Astrocyte (in vitro differentiated cells and primary cell): ENCODE data around the gene MXRA7.
"Not testable (repeated sequence)": the region's sequence is repeated elsewhere in the genome, so short reads cannot be mapped to it uniquely, and the experiment has no call there.

Experiments used
- CTCF ChIP-seq: IDR thresholded peaks from 2 replicates; pipeline ENCODE4 v1.5.1; 2011; ENCODE audit warnings: low read depth, mild to moderate bottlenecking, inconsistent platforms, low read length, moderate library complexity; ENCODE audit not compliant: insufficient read depth
- EZH2 ChIP-seq: IDR thresholded peaks from 2 replicates; pipeline ENCODE4 v1.6.1; 2012; ENCODE audit warnings: mild to moderate bottlenecking, low read length, inconsistent platforms; ENCODE audit not compliant: insufficient read depth

- not testable (repeated sequence) for TF ChIP-seq CTCF, EZH2
Observed at GRCh38 chr17:76712321-76712720, 1.6 kb upstream of the MXRA7 start.
